ENCODE data around the gene LTC4S.

LTC4S gene

DNA sequence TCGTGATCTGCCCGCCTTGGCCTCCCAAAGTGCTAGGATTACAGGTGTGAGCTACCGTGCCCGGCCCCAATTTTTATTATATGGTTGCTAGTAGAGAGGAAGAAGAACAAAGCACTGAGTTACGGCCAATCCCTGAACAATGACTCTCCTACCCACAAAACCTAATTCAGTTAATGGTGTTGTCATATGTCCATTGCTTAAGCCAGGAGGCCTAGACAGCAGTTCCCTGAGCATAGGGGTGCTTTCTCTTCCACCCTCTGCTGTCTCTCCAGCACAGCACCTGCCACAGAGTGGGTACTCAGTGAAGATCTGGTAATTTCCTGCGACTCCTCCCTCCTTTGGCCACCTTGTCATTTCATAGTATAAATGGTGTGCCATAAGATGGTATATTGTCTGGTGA lies 21.4 kb upstream of the LTC4S start:
- TF ChIP-seq, protein P1, sequence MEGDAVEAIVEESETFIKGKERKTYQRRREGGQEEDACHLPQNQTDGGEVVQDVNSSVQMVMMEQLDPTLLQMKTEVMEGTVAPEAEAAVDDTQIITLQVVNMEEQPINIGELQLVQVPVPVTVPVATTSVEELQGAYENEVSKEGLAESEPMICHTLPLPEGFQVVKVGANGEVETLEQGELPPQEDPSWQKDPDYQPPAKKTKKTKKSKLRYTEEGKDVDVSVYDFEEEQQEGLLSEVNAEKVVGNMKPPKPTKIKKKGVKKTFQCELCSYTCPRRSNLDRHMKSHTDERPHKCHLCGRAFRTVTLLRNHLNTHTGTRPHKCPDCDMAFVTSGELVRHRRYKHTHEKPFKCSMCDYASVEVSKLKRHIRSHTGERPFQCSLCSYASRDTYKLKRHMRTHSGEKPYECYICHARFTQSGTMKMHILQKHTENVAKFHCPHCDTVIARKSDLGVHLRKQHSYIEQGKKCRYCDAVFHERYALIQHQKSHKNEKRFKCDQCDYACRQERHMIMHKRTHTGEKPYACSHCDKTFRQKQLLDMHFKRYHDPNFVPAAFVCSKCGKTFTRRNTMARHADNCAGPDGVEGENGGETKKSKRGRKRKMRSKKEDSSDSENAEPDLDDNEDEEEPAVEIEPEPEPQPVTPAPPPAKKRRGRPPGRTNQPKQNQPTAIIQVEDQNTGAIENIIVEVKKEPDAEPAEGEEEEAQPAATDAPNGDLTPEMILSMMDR (conservative IDR thresholded peaks at IDR 0.05; ENCODE audit: low read depth, low read length): no peak
- H3K4me2 ChIP-seq: no peak overlapping the region
- no peaks in the 10 kb centered on the region for H3K79me2 ChIP-seq (ENCODE audit: insufficient read depth, low read depth)
- H2AFZ ChIP-seq (ENCODE audit: low read depth): no peak overlapping the region
- no peaks in the 10 kb centered on the region for H3K4me1 ChIP-seq (ENCODE audit: low read depth, poor library complexity, severe bottlenecking)
- no peak overlapping the region for H3K4me3 ChIP-seq (IDR thresholded peaks at IDR 0.05; ENCODE audit: insufficient read depth, low read depth, low read length)
- H3K27ac ChIP-seq: no peak overlapping the region
- H3K27me3 ChIP-seq (ENCODE audit: insufficient read depth, low read depth): no peaks in the 10 kb centered on the region
- no peaks in the 10 kb centered on the region for H3K36me3 ChIP-seq (ENCODE audit: insufficient read depth)
- no peak overlapping the region for H3K9ac ChIP-seq
- no peaks in the 10 kb centered on the region for H4K20me1 ChIP-seq (ENCODE audit: insufficient read depth)

DNA sequence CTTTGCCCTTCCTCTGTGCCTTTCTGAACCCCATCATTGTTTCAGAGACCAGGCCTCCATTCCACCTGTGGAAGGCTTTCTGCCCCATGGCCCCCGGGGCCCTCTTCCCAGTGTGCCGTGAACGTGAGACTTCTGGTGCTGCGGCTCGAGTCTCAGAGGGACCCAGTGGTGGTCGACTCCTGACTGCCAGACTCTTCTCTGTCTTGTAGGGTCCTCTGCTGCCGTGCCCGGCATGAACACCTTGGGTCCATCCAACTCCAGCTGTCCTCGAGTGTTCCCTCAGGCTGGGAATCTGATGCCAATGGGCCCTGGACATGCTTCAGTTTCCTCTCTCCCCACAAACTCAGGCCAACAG lies 20.1 kb upstream of the LTC4S start:
- no peaks in the 10 kb centered on the region for H3K36me3 ChIP-seq (ENCODE audit: insufficient read depth)
- no peaks in the 10 kb centered on the region for H3K27me3 ChIP-seq (ENCODE audit: insufficient read depth, low read depth)

DNA sequence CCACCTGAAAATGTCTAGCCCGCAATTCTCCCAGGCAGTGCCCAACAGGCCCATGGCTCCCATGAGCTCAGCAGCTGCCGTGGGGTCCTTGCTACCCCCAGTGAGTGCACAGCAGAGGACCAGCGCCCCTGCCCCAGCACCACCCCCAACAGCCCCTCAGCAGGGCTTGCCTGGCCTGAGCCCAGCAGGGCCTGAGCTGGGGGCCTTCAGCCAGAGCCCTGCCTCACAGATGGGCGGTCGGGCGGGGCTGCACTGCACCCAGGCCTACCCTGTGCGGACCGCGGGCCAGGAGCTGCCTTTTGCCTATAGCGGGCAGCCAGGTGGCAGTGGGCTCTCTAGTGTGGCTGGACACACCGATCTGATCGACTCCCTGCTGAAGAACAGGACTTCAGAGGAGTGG lies 19.3 kb upstream of the LTC4S start:
- Histone ChIP-seq H3K9ac (no peak overlapping the region), H3K4me1 (ENCODE audit: low read depth, poor library complexity, severe bottlenecking) (no peaks in the 10 kb centered on the region), H4K20me1 (ENCODE audit: insufficient read depth) (no peaks in the 10 kb centered on the region), H3K79me2 (ENCODE audit: insufficient read depth, low read depth) (no peaks in the 10 kb centered on the region), H3K36me3 (ENCODE audit: insufficient read depth) (no peaks in the 10 kb centered on the region), H3K4me2 (no peak overlapping the region), H2AFZ (ENCODE audit: low read depth) (no peak overlapping the region), H3K27me3 (ENCODE audit: insufficient read depth, low read depth) (no peaks in the 10 kb centered on the region), H3K27ac (no peak overlapping the region), H3K4me3 (IDR thresholded peaks at IDR 0.05; ENCODE audit: insufficient read depth, low read depth, low read length) (no peak overlapping the region)
- TF ChIP-seq, protein P1 (conservative IDR thresholded peaks at IDR 0.05; ENCODE audit: low read depth, low read length): no peak

More for the DNA sequence above, 20.1 kb upstream of the LTC4S start:
- Histone ChIP-seq H3K4me3 (IDR thresholded peaks at IDR 0.05; ENCODE audit: insufficient read depth, low read depth, low read length) (no peak overlapping the region), H2AFZ (ENCODE audit: low read depth) (no peak overlapping the region), H3K4me2 (no peak overlapping the region), H3K4me1 (ENCODE audit: low read depth, poor library complexity, severe bottlenecking) (no peaks in the 10 kb centered on the region), H3K79me2 (ENCODE audit: insufficient read depth, low read depth) (no peaks in the 10 kb centered on the region), H3K9ac (no peak overlapping the region), H3K27ac (no peak overlapping the region), H4K20me1 (ENCODE audit: insufficient read depth) (no peaks in the 10 kb centered on the region)
- TF ChIP-seq, protein P1 (conservative IDR thresholded peaks at IDR 0.05; ENCODE audit: low read depth, low read length): no peak

DNA sequence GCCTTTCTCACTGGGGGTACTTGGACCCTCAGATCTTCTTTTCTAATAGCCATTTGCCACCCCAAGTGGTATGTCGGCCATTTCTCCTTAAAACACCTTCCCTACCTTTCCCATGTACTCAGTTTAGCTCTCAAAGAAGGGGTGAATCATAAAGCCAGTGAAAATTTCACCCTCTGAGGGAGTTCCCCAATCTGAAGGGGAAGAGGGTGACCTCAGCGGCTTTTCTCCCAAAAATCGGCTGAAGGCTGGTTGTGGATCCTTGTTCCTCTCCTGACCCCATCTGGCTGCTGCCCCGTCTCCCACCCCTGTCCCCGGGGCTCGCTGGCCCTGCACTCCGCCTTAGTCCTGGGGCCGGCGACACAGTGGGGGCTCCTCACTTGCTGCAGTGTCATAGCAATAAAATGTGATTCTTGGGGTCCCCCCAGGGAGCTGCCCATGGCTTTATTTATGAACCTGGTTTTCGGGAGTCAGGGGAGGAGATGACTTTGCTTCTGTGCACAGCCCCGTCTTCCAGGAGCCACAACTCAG lies 17.3 kb upstream of the LTC4S start:
- Histone ChIP-seq H3K9ac (no peak overlapping the region), H3K36me3 (ENCODE audit: insufficient read depth) (no peaks in the 10 kb centered on the region), H3K4me2 (no peak overlapping the region), H3K79me2 (ENCODE audit: insufficient read depth, low read depth) (no peaks in the 10 kb centered on the region), H3K4me3 (IDR thresholded peaks at IDR 0.05; ENCODE audit: insufficient read depth, low read depth, low read length) (no peak overlapping the region), H3K27me3 (ENCODE audit: insufficient read depth, low read depth) (no peaks in the 10 kb centered on the region), H3K27ac (no peak overlapping the region), H3K4me1 (ENCODE audit: low read depth, poor library complexity, severe bottlenecking) (no peaks in the 10 kb centered on the region), H2AFZ (ENCODE audit: low read depth) (no peak overlapping the region), H4K20me1 (ENCODE audit: insufficient read depth) (no peaks in the 10 kb centered on the region)
- TF ChIP-seq, protein P1 (conservative IDR thresholded peaks at IDR 0.05; ENCODE audit: low read depth, low read length): no peak
